HepG2 (cell line): ENCODE data around the gene MAN2A1. TPM values are rescaled to one million over a fixed set of nuclear protein-coding genes. Genes with fewer than 3 reads are reported as not detected.

Experiments
- ATAC-seq: fragments of 200-7000 bp; cut with Tn5 transposase; 3 replicates; pipeline ENCODE4 v1.9.1; 2020; ENCODE audit warnings: mild to moderate bottlenecking, moderate library complexity
- BruUV-seq: library from RNA; stranded (reverse); fragments of 400-500 nt; replicated peaks from 2 replicates; lab custom pipeline; 2021; lab: Mats Ljungman, UMichigan
- CTCF ChIA-PET: fragments of 300-600 bp; formaldehyde crosslinking; extraction: SDS; loops from one replicate; lab custom pipeline; 2021; ENCODE audit warnings: low total read pairs, inconsistent platforms, low intra/inter-chr PET ratio; lab: Yijun Ruan, JAX
- POLR2A ChIA-PET: fragments of 350-600 bp; sonication (Branson Sonifier 250); formaldehyde crosslinking; loops from one replicate; lab custom pipeline; 2020; ENCODE audit warnings: antibody characterized with exemption, inconsistent platforms; lab: Yijun Ruan, JAX
- DNase-seq: peaks from one replicate; pipeline ENCODE4 v3.0.0-alpha.2; 2015; ENCODE audit warnings: low spot score
- FAIRE-seq: peaks from 3 replicates; lab custom pipeline; 2011; peaks lifted over from hg19 to GRCh38; lab: Jason Lieb, UNC
- H2AFZ ChIP-seq: one replicate; pipeline ENCODE4 v1.6.1; 2011; ENCODE audit warnings: low read length, inconsistent platforms
- H3K27ac ChIP-seq: fragments of 300-600 bp; 3 replicates; pipeline ENCODE4 v1.8.0; 2011; ENCODE audit warnings: mixed run types, mild to moderate bottlenecking, mixed read lengths, low read length, inconsistent platforms; ENCODE audit not compliant: insufficient read depth; ENCODE audit errors: extremely low read length
- H3K27me3 ChIP-seq, 2 experiments: fragments of 200-600 bp in 1 of 2; 2 replicates in 1 of 2; 3 replicates in 1 of 2; pipeline versions ENCODE4 v1.6.0 to v1.8.0; 2011; ENCODE audit warnings: low read length in 2 of 2, mild to moderate bottlenecking in 2 of 2, moderate library complexity in 2 of 2, inconsistent platforms in 1 of 2; ENCODE audit not compliant: insufficient read depth in 2 of 2, control insufficient read depth in 1 of 2
- H3K36me3 ChIP-seq, 2 experiments: fragments of 200-600 bp in 1 of 2; replicated peaks in 1 of 2; 2 replicates in 1 of 2; 3 replicates in 1 of 2; pipeline versions ENCODE4 v1.5.1 to v1.8.0; 2011; ENCODE audit warnings: low read length in 2 of 2, inconsistent platforms in 1 of 2; ENCODE audit not compliant: insufficient read depth in 2 of 2, control insufficient read depth in 1 of 2
- H3K4me1 ChIP-seq: 2 replicates; pipeline ENCODE4 v1.5.1; 2012; ENCODE audit warnings: low read length, inconsistent platforms; ENCODE audit not compliant: insufficient read depth
- H3K4me2 ChIP-seq: 2 replicates; pipeline ENCODE4 v1.6.0; 2011; ENCODE audit warnings: low read depth, low read length, inconsistent platforms
- H3K4me3 ChIP-seq, 3 experiments: fragments of 200-600 bp in 1 of 3; sonication (generic), shearing (Covaris generic) in 1 of 3; replicated peaks in 1 of 3; 2 replicates each; pipeline ENCODE4 v1.5.1; 2011 to 2016; ENCODE audit warnings: low read length in 3 of 3, inconsistent platforms in 2 of 3, low read depth in 2 of 3, mild to moderate bottlenecking in 2 of 3, control low read depth in 1 of 3, mixed read lengths in 1 of 3; ENCODE audit not compliant: insufficient read depth in 1 of 3
- H3K79me2 ChIP-seq: one replicate; pipeline ENCODE4 v1.6.1; 2011; ENCODE audit warnings: low read length, inconsistent platforms; ENCODE audit not compliant: insufficient read depth
- H3K9ac ChIP-seq: 2 replicates; pipeline ENCODE4 v1.6.0; 2011; ENCODE audit warnings: mild to moderate bottlenecking, low read depth, low read length, inconsistent platforms; ENCODE audit not compliant: insufficient read depth
- H3K9me3 ChIP-seq: 2 replicates; pipeline ENCODE4 v1.5.1; 2012; ENCODE audit warnings: mild to moderate bottlenecking, low read length
- H4K20me1 ChIP-seq: 2 replicates; pipeline ENCODE4 v1.6.0; 2011; ENCODE audit warnings: inconsistent platforms, mild to moderate bottlenecking, low read length, moderate library complexity; ENCODE audit not compliant: insufficient read depth
- DBP ChIP-seq: sonication (generic); formaldehyde crosslinking; IDR thresholded peaks from 2 replicates; pipeline ENCODE4 v1.4.0; 2020; ENCODE audit warnings: missing genetic modification reagents; ENCODE audit errors: not compliant biosample characterization
- FLYWCH1 ChIP-seq: sonication (generic); formaldehyde crosslinking; IDR thresholded peaks from 2 replicates; pipeline ENCODE4 v1.8.1; 2023; ENCODE audit warnings: mild to moderate bottlenecking, missing genetic modification reagents
- GMEB2 ChIP-seq: IDR thresholded peaks from 2 replicates; pipeline ENCODE4 v1.6.1; 2016; ENCODE audit warnings: missing biosample characterization, missing genetic modification reagents, low read depth
- HDAC1 ChIP-seq: sonication (generic); formaldehyde crosslinking; IDR thresholded peaks from 2 replicates; pipeline ENCODE4 v1.5.1; 2020; ENCODE audit warnings: mild to moderate bottlenecking, missing genetic modification reagents
- HNRNPUL1 ChIP-seq: fragments of 200-400 bp; formaldehyde crosslinking; IDR thresholded peaks from 2 replicates; pipeline ENCODE4 v1.6.1; 2017; ENCODE audit warnings: low read depth, mild to moderate bottlenecking, low read length, moderate library complexity
- KDM3A ChIP-seq: IDR thresholded peaks from 2 replicates; pipeline ENCODE4 v1.6.1; 2018; ENCODE audit warnings: low read depth, missing compliant biosample characterization
- PITX1 ChIP-seq: sonication (generic); formaldehyde crosslinking; IDR thresholded peaks from 2 replicates; pipeline ENCODE4 v1.5.1; 2020; ENCODE audit warnings: mild to moderate bottlenecking, missing genetic modification reagents
- PTBP1 ChIP-seq: fragments of 200-400 bp; formaldehyde crosslinking; IDR thresholded peaks from 2 replicates; pipeline ENCODE4 v1.6.1; 2018; ENCODE audit warnings: low read length, low read depth; ENCODE audit not compliant: poor library complexity, severe bottlenecking
- RNF2 ChIP-seq: fragments of 450-650 bp; conservative IDR thresholded peaks from 2 replicates; pipeline ENCODE4 v1.6.1; 2016; ENCODE audit warnings: low read depth
- RXRB ChIP-seq: IDR thresholded peaks from 2 replicates; pipeline ENCODE4 v1.6.1; 2016; ENCODE audit warnings: borderline replicate concordance, missing genetic modification reagents, missing compliant biosample characterization
- SNRNP70 ChIP-seq: fragments of 200-400 bp; formaldehyde crosslinking; IDR thresholded peaks from 2 replicates; pipeline ENCODE4 v1.6.1; 2017; ENCODE audit warnings: mild to moderate bottlenecking, low read depth, low read length, moderate library complexity
- YY1 ChIP-seq: IDR thresholded peaks from 2 replicates; pipeline ENCODE4 v1.6.1; 2011; ENCODE audit warnings: low read length, low read depth, moderate library complexity, mild to moderate bottlenecking; ENCODE audit not compliant: insufficient read depth, insufficient replicate concordance
- ZFYVE20 ChIP-seq: sonication (generic); formaldehyde crosslinking; IDR thresholded peaks from 2 replicates; pipeline ENCODE4 v1.8.0; 2023; ENCODE audit warnings: low read depth, mild to moderate bottlenecking, moderate library complexity, missing genetic modification reagents, borderline replicate concordance
- ZNF230 ChIP-seq: sonication (generic); formaldehyde crosslinking; IDR thresholded peaks from 2 replicates; pipeline ENCODE4 v1.4.0; 2020; ENCODE audit warnings: mild to moderate bottlenecking, missing genetic modification reagents
- ZNF547 ChIP-seq: sonication (generic); formaldehyde crosslinking; IDR thresholded peaks from 2 replicates; pipeline ENCODE4 v1.5.1; 2020; ENCODE audit warnings: mild to moderate bottlenecking, missing genetic modification reagents
- ZNF703 ChIP-seq: sonication (generic); formaldehyde crosslinking; IDR thresholded peaks from 2 replicates; pipeline ENCODE4 v1.5.1; 2020; ENCODE audit warnings: missing genetic modification reagents, mild to moderate bottlenecking, moderate library complexity, borderline replicate concordance
- in situ Hi-C: cut with HindIII; loops from 2 replicates; pipeline ENCODE4 v1.10.0; 2017; ENCODE audit warnings: low pct_unique_long_range_greater_than_20kb; ENCODE audit not compliant: extremely low pct_ligation_motif_present
- intact Hi-C: fragments of 100-400 bp; cut with micrococcal nuclease; formaldehyde crosslinking; loops from one replicate; pipeline ENCODE4 v1.10.0; 2022; ENCODE audit not compliant: unreplicated experiment
- polyA plus RNA-seq, 8 experiments: library from polyadenylated mRNA; depleted of rRNA in 3 of 8; stranded (reverse) in 7 of 8; unstranded in 1 of 8; fragments of >200 nt; fragmentation: Illumina TruSeq in 4 of 8; extraction: Trizol in 4 of 8; gene quantifications; 2 replicates each; pipeline versions ENCODE4 v1.2.1 to v1.2.3, GENCODE V29; 2011 to 2016; ENCODE audit warnings: low read depth in 4 of 8, missing spikeins in 1 of 8, mixed read lengths in 1 of 8; ENCODE audit not compliant: insufficient read depth in 1 of 8
- total RNA-seq, 5 experiments: library from RNA; depleted of rRNA; stranded (reverse); fragments of >200 nt; fragmentation: Illumina TruSeq; extraction: Trizol; gene quantifications; 2 replicates each; pipeline ENCODE4 v1.2.3, GENCODE V29; 2016; ENCODE audit warnings: low read depth in 1 of 5
- TF ChIP-seq, protein P1 (sequence below): sonication (generic); formaldehyde crosslinking; IDR thresholded peaks from 2 replicates; pipeline ENCODE4 v1.5.0; 2020; ENCODE audit warnings: mild to moderate bottlenecking, missing genetic modification reagents

MAN2A1 gene
- total and polyA plus RNA-seq, 2 of the 13 experiments (the other 11 are each of a cell fraction or from before 2014, with no cell fraction given) = 56.2 to 80.5 TPM

DNA sequence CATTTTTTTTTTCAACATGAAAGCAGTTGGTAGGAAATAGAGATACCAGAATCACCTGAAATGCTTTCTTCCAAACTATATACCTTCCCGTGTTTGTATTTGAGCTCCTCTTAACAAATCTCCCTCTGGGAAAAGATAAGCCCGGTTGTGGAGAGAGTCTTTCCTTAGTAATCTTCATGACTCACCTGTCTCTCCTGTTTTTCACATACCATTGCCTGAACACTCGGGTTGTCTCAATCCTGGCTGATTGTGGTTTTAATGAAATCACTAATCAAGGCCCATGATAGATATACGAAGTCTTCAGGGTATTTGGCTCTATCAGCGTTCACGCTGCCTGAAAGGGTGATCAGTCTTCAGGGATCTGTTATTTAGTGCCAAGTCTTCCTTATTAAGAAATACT, 136.7 kb downstream of the MAN2A1 start (continued):
- TF ChIP-seq YY1 (no peak), RXRB (CRISPR knock-in tag) (no peak), ZNF547 (CRISPR knock-in tag) (no peak), KDM3A (no peak)

DNA sequence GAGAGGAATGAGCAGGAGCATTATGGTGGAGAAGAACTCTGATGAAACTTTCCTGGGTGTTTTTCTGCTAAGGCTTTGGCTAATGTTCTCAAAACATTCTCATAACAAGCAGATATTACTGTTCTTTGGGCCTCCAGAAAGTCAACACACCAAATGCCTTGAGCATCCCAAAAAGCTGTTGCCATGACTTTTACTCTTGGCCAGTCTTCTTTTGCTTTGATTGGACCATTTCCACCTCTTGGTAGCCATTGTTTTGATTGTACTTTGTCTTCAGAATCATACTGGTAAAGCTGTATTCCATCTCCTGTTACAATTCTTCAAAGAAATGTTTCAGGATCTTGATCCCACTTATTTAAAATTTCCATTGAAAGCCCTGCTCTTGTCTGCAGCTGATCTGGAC, 139.6 kb downstream of the MAN2A1 start:
- no peak overlapping the region for H3K27ac ChIP-seq
- no peak overlapping the region for H3K4me3 ChIP-seq
- H3K9me3 ChIP-seq = no peaks in the 10 kb centered on the region
- CTCF ChIA-PET = no interaction called here
- ATAC-seq = no peak
- no peaks in the 10 kb centered on the region for H3K4me1 ChIP-seq
- no peaks in the 10 kb centered on the region for H3K79me2 ChIP-seq
- in situ Hi-C loops (no loop called here), intact Hi-C loops (loop anchor here (5.0 kb wide), 1 partner anchor 137 kb away; no protein-coding TSS in a partner anchor)
- no peak overlapping the region for H2AFZ ChIP-seq
- H3K36me3 ChIP-seq = peaks cover 0 to 17% of the 10 kb centered on the region in 2 experiments; a peak in 4 of 5 replicates
- TF ChIP-seq ZNF230 (no peak), HNRNPUL1 (no peak), ZFYVE20 (CRISPR knock-in tag) (no peak), HDAC1 (CRISPR knock-in tag) (no peak), ZNF703 (CRISPR knock-in tag) (no peak), PTBP1 (no peak), PITX1 (CRISPR knock-in tag) (no peak), RNF2 (no peak), SNRNP70 (no peak), FLYWCH1 (no peak), DBP (CRISPR knock-in tag) (no peak), GMEB2 (CRISPR knock-in tag) (no peak)
- TF ChIP-seq, protein P1, sequence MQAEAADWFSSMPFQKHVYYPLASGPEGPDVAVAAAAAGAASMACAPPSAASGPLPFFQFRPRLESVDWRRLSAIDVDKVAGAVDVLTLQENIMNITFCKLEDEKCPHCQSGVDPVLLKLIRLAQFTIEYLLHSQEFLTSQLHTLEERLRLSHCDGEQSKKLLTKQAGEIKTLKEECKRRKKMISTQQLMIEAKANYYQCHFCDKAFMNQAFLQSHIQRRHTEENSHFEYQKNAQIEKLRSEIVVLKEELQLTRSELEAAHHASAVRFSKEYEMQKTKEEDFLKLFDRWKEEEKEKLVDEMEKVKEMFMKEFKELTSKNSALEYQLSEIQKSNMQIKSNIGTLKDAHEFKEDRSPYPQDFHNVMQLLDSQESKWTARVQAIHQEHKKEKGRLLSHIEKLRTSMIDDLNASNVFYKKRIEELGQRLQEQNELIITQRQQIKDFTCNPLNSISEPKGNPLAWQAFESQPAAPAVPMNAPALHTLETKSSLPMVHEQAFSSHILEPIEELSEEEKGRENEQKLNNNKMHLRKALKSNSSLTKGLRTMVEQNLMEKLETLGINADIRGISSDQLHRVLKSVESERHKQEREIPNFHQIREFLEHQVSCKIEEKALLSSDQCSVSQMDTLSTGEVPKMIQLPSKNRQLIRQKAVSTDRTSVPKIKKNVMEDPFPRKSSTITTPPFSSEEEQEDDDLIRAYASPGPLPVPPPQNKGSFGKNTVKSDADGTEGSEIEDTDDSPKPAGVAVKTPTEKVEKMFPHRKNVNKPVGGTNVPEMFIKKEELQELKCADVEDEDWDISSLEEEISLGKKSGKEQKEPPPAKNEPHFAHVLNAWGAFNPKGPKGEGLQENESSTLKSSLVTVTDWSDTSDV (CRISPR knock-in tag) = no peak
- TF ChIP-seq, all 625 proteins: peak for 0
- H3K27me3 ChIP-seq = no peaks in the 10 kb centered on the region
- POLR2A ChIA-PET = no interaction called here
- DNase-seq (no peak), FAIRE-seq (no peak)
- H4K20me1 ChIP-seq = no peaks in the 10 kb centered on the region
- no peak overlapping the region for H3K9ac ChIP-seq
- no peak overlapping the region for H3K4me2 ChIP-seq
- no TSS peak for BruUV-seq
